ENCODE results near the gene PABPC1L.

Gene PABPC1L

GRCh38 chr20:44966030-44966961 is 56.4 kb downstream of the PABPC1L start, which contains the start of gene STK4:
TSS of gene STK4 (plus strand) at chr20:44966512. CDS start at chr20:44966569, 57 bp downstream.
- peak; percentile 94 for DNase-seq (ENCODE audit: low read depth)

DNA sequence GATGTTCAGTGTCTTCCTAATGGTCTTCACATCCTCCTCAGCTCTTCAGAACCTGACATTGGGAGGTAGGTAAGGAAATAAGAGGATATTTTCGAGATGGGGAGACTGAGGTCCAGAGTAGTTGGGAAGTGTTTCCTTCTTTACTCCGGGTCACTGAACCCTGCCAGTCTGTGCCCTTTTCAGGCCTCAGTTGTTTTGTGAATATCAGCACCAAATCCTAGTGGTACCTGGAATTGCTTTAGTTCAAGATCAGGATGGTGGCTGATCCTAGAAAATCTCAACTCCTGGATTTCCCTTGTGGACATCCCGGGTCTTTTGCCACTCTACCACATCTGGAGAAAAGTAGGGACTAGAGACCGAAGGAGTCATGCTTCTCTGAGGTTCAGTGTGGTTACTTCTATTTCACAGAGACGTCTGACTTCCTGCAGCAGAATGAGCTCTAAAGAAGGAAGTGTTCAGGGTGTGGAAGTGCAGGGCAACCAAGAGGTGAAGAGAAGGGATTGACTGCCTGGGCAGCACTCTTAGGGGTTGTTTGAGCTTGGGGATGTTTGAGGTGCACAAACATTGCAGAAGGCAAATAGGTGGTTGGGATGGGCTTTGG is 57.4 kb downstream of the PABPC1L start:
- no peak for DNase-seq (ENCODE audit: low read depth)

DNA sequence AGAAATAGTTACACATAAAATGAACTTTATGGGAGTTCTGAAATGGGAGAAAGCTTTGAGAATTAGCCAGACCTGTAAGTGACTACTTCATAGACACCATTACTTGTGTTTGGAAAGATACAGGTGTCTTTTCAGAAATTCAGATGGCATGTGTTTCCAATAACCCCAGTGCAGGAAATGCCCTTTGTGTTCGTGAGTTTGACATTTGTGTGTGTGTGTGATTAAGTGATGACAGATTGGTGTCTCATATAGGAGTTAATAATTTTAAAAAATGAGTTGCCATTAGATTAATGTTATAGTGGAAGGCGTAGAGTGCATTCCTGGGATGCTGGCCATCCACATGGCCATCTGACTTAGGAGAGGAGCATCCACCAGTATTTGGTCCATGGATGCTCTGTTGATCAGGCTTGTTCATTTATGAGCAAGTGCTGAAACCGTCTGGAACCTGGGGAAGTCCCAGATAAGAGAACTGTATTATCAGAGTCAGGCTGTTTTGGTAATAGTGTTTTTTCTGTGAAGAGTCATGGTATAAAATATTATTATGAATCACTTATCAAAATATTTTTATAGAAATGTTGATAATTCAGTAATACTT is 59.5 kb downstream of the PABPC1L start:
- DNase-seq (ENCODE audit: low read depth), result no peak

GRCh38 chr20:44970243-44970757 is 60.4 kb downstream of the PABPC1L start:
- DNase-seq (ENCODE audit: low read depth), result no peak

GRCh38 chr20:44973053-44973452 is 63.2 kb downstream of the PABPC1L start:
- DNase-seq (ENCODE audit: low read depth), result no peak

DNA sequence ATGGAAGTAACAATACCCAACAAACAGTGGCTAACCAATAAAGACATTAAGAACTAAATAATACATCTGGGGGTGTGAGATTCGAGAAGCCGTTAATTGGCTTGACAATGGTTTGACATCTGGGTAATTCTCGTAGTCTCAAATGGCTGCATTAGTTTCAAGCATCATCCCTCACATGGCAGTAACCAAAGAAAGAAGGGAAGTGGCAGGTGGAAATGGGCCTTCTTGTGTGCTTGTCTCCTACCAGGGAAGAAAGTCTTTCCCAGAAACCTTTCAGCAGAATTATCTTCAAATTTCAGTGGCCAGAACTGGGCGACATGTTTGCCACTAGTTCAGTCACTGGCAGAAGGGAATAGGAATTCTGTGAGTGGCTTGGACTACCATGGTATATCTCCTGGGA is 66.8 kb downstream of the PABPC1L start:
- no peak for DNase-seq (ENCODE audit: low read depth)

DNA sequence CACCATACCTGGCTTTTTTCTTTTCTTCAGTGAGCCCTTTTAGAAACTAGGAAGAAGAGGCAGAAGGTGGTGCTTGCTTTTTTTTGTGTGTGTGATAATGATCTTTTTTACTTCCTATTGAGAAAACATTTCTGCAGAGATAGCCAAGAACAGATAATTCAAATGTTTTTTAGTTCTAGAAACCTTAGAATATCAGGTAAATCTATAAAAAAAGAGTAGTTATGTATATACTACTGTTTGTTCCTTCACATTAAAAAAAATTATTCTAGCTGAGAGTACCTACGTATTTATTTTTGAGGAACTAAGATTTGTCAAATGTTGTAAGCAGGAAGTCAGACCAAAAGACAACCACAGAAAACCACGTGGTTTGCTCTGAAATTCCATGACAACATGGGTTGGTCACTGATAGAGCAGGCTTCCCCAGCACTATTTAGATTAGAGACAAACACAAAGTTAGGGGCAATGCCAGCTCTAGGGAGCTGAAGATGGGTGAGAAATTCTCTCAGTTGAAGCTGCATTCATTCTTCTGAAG is 69.3 kb downstream of the PABPC1L start:
- DNase-seq (ENCODE audit: low read depth), result peak; percentile 37

DNA sequence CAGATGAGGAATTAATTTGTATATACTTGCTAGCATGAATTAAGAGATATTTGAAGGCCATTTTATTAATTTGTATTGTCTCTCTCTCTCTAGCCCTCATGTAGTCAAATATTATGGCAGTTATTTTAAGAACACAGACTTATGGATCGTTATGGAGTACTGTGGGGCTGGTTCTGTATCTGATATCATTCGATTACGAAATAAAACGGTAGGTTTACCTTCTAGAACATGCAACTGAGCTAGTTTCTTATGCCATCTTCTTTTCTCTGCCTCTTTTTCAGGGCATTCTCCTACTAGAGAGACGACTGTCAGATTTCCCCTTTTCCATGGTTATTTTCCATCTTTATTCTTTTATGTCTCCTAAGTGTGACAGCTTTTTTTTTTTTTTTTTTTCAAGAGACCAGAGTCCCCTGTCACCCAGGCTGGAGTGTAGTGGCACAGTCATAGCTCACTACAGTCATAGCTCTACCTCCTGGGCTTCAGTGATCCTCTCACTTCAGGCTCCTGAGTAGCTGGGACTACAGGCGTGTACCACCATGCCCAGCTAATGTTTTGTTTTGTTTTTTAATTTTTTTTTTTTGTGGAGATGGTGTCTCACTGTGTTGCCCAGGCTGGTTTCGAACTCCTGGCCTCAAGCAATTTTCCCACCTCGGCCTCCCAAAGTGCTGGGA is 72.0 kb downstream of the PABPC1L start:
- no peak for DNase-seq (ENCODE audit: low read depth)

- no peak for DNase-seq (ENCODE audit: low read depth)
Observed at GRCh38 chr20:44983093-44983674, 73.3 kb downstream of the PABPC1L start.

DNA sequence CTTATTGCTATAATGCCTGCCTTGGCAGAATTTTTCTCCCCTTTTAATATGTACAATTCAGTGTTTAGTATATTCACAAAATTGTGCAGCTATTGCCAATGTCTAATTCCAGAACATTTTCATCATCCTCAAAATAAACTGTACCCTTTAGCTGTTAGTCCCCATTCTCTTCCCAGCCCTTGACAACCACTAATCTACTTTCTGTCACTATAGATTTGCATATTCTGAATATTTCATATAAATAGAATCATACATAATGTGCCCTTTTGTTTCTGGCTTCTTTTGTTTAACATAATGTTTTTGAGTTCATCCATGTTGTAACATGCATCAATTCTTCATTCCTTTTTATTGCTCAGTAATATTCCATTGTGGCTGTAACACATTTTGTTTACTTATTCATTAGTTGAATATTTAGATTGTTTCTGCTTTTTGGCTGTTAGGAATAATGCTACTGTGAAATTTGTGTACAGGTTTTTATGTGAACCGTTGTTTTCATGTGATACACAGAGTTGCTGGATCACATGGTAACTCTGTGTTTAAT is 78.8 kb downstream of the PABPC1L start:
- DNase-seq (ENCODE audit: low read depth), result no peak

Data from activated T-cell treated with anti-CD3 and anti-CD28 coated beads for 1 hour (primary cell).